K562 (cell line): ENCODE measurements around the gene PHYKPL. TPM values are rescaled to one million over a fixed set of nuclear protein-coding genes. Genes with fewer than 3 reads are reported as not detected.

ENCODE experiments used
- polyA plus RNA-seq, 8 experiments: library from polyadenylated mRNA; depleted of rRNA in 4 of 8; stranded (reverse) in 5 of 8; unstranded in 3 of 8; fragments of >200 nt; fragmentation: Nextera tagmentation in 2 of 8; fragmentation: Illumina TruSeq in 1 of 8; extraction: Ambion mirVana in 2 of 8; extraction: Trizol in 1 of 8; gene quantifications; 2 replicates each; pipeline versions ENCODE4 v1.2.1 to v1.2.3, GENCODE V29; 2011 to 2014; ENCODE audit warnings: inconsistent platforms in 1 of 8, missing spikeins in 1 of 8
- total RNA-seq, 7 experiments: library from RNA; depleted of rRNA in 6 of 7; stranded (reverse); fragments of >200 nt in 6 of 7; fragmentation: Illumina TruSeq in 2 of 7; extraction: Trizol in 2 of 7; gene quantifications; 2 replicates each; pipeline versions ENCODE4 v1.2.1 to v1.2.3, GENCODE V29; 2011 to 2021; ENCODE audit warnings: low replicate concordance in 1 of 7

The PHYKPL gene
- total and polyA plus RNA-seq, 9 of the 15 experiments (the other 6 are each of a cell fraction or from before 2014, with no cell fraction given), result 4.7 to 34.7 (median 18.6) TPM

Other genes with a start within 250 kb of the PHYKPL start
- not detected in 2 replicates for gene PROP1, start 236.6 kb downstream of the PHYKPL start, total RNA-seq (2014; rRNA removed)
- gene PROP1, start 236.6 kb downstream of the PHYKPL start, total RNA-seq (2014; rRNA removed; fragmentation: Illumina TruSeq; extraction: Trizol), result not detected in 2 replicates
- gene PROP1, start 236.6 kb downstream of the PHYKPL start, total RNA-seq (2015; rRNA removed; fragmentation: Illumina TruSeq; extraction: Trizol), result not detected in 2 replicates
- gene PROP1, start 236.6 kb downstream of the PHYKPL start, total RNA-seq (2021), result not detected in 2 replicates
- gene PROP1, start 236.6 kb downstream of the PHYKPL start, polyA plus RNA-seq (2011; rRNA removed), result not detected in 2 replicates
- not detected in 2 replicates for gene PROP1, start 236.6 kb downstream of the PHYKPL start, polyA plus RNA-seq (2014; fragmentation: Illumina TruSeq; extraction: Trizol)
- not detected for gene PROP1, start 236.6 kb downstream of the PHYKPL start, polyA plus RNA-seq (2014; fragmentation: Nextera tagmentation; extraction: Ambion mirVana)
- gene PROP1, start 236.6 kb downstream of the PHYKPL start, polyA plus RNA-seq (2014; rRNA removed), result not detected in 2 replicates
- gene N4BP3, start 119.3 kb downstream of the PHYKPL start, total RNA-seq (2014; rRNA removed), result 6.4 and 7.1 TPM in 2 replicates
- 0.73 and 1.2 TPM in 2 replicates for gene N4BP3, start 119.3 kb downstream of the PHYKPL start, total RNA-seq (2014; rRNA removed; fragmentation: Illumina TruSeq; extraction: Trizol)
- gene N4BP3, start 119.3 kb downstream of the PHYKPL start, total RNA-seq (2015; rRNA removed; fragmentation: Illumina TruSeq; extraction: Trizol), result 2.4 TPM in 2 replicates
- gene N4BP3, start 119.3 kb downstream of the PHYKPL start, total RNA-seq (2021), result 6.6 and 7.0 TPM in 2 replicates
- gene N4BP3, start 119.3 kb downstream of the PHYKPL start, polyA plus RNA-seq (2011; rRNA removed), result 3.4 and 3.5 TPM in 2 replicates
- gene N4BP3, start 119.3 kb downstream of the PHYKPL start, polyA plus RNA-seq (2014; fragmentation: Illumina TruSeq; extraction: Trizol), result 1.8 and 3.2 TPM in 2 replicates
- under 1 TPM; 0.06 to 0.10 TPM for gene N4BP3, start 119.3 kb downstream of the PHYKPL start, polyA plus RNA-seq (2014; fragmentation: Nextera tagmentation; extraction: Ambion mirVana)
- gene N4BP3, start 119.3 kb downstream of the PHYKPL start, polyA plus RNA-seq (2014; rRNA removed), result 4.0 and 4.7 TPM in 2 replicates
- gene RMND5B, start 101.8 kb downstream of the PHYKPL start, total RNA-seq (2014; rRNA removed), result 37.0 and 39.0 TPM in 2 replicates
- gene RMND5B, start 101.8 kb downstream of the PHYKPL start, total RNA-seq (2014; rRNA removed; fragmentation: Illumina TruSeq; extraction: Trizol), result 16.9 and 21.1 TPM in 2 replicates
- 19.2 and 20.3 TPM in 2 replicates for gene RMND5B, start 101.8 kb downstream of the PHYKPL start, total RNA-seq (2015; rRNA removed; fragmentation: Illumina TruSeq; extraction: Trizol)
- 53.6 and 54.8 TPM in 2 replicates for gene RMND5B, start 101.8 kb downstream of the PHYKPL start, total RNA-seq (2021)
- 54.3 and 57.0 TPM in 2 replicates for gene RMND5B, start 101.8 kb downstream of the PHYKPL start, polyA plus RNA-seq (2011; rRNA removed)
- gene RMND5B, start 101.8 kb downstream of the PHYKPL start, polyA plus RNA-seq (2014; fragmentation: Illumina TruSeq; extraction: Trizol), result 28.3 and 36.1 TPM in 2 replicates
- gene RMND5B, start 101.8 kb downstream of the PHYKPL start, polyA plus RNA-seq (2014; fragmentation: Nextera tagmentation; extraction: Ambion mirVana), result 1 to 10 TPM; 2.6 to 4.4 TPM
- gene RMND5B, start 101.8 kb downstream of the PHYKPL start, polyA plus RNA-seq (2014; rRNA removed), result 44.3 and 45.0 TPM in 2 replicates
- gene NHP2, start 78.9 kb downstream of the PHYKPL start, total RNA-seq (2014; rRNA removed), result 559 and 622 TPM in 2 replicates
- gene NHP2, start 78.9 kb downstream of the PHYKPL start, total RNA-seq (2014; rRNA removed; fragmentation: Illumina TruSeq; extraction: Trizol), result 128 and 144 TPM in 2 replicates
- gene NHP2, start 78.9 kb downstream of the PHYKPL start, total RNA-seq (2015; rRNA removed; fragmentation: Illumina TruSeq; extraction: Trizol), result 255 and 258 TPM in 2 replicates
- 304 and 309 TPM in 2 replicates for gene NHP2, start 78.9 kb downstream of the PHYKPL start, total RNA-seq (2021)
- gene NHP2, start 78.9 kb downstream of the PHYKPL start, polyA plus RNA-seq (2011; rRNA removed), result 140 and 146 TPM in 2 replicates
- gene NHP2, start 78.9 kb downstream of the PHYKPL start, polyA plus RNA-seq (2014; fragmentation: Illumina TruSeq; extraction: Trizol), result 143 and 312 TPM in 2 replicates
- gene NHP2, start 78.9 kb downstream of the PHYKPL start, polyA plus RNA-seq (2014; fragmentation: Nextera tagmentation; extraction: Ambion mirVana), result 100 to 1,000 TPM in 1 of 2 experiments, 10 to 100 TPM in 1; 52.8 to 124 TPM
- gene NHP2, start 78.9 kb downstream of the PHYKPL start, polyA plus RNA-seq (2014; rRNA removed), result 302 and 369 TPM in 2 replicates
- not detected in 2 replicates for gene GMCL2, start 45.4 kb downstream of the PHYKPL start, total RNA-seq (2014; rRNA removed)
- 0.04 TPM in 1 of 2 replicates, not detected in the other for gene GMCL2, start 45.4 kb downstream of the PHYKPL start, total RNA-seq (2014; rRNA removed; fragmentation: Illumina TruSeq; extraction: Trizol)
- gene GMCL2, start 45.4 kb downstream of the PHYKPL start, total RNA-seq (2015; rRNA removed; fragmentation: Illumina TruSeq; extraction: Trizol), result not detected in 2 replicates
- gene GMCL2, start 45.4 kb downstream of the PHYKPL start, total RNA-seq (2021), result not detected in 2 replicates
- 0.03 TPM in 1 of 2 replicates, not detected in the other for gene GMCL2, start 45.4 kb downstream of the PHYKPL start, polyA plus RNA-seq (2011; rRNA removed)
- not detected in 2 replicates for gene GMCL2, start 45.4 kb downstream of the PHYKPL start, polyA plus RNA-seq (2014; fragmentation: Illumina TruSeq; extraction: Trizol)
- not detected for gene GMCL2, start 45.4 kb downstream of the PHYKPL start, polyA plus RNA-seq (2014; fragmentation: Nextera tagmentation; extraction: Ambion mirVana)
- not detected in 2 replicates for gene GMCL2, start 45.4 kb downstream of the PHYKPL start, polyA plus RNA-seq (2014; rRNA removed)
- 236 and 251 TPM in 2 replicates for gene HNRNPAB, start 28.3 kb downstream of the PHYKPL start, total RNA-seq (2014; rRNA removed)
- 193 and 210 TPM in 2 replicates for gene HNRNPAB, start 28.3 kb downstream of the PHYKPL start, total RNA-seq (2014; rRNA removed; fragmentation: Illumina TruSeq; extraction: Trizol)
- 213 and 223 TPM in 2 replicates for gene HNRNPAB, start 28.3 kb downstream of the PHYKPL start, total RNA-seq (2015; rRNA removed; fragmentation: Illumina TruSeq; extraction: Trizol)
- gene HNRNPAB, start 28.3 kb downstream of the PHYKPL start, total RNA-seq (2021), result 299 and 351 TPM in 2 replicates
- gene HNRNPAB, start 28.3 kb downstream of the PHYKPL start, polyA plus RNA-seq (2011; rRNA removed), result 160 and 253 TPM in 2 replicates
- gene HNRNPAB, start 28.3 kb downstream of the PHYKPL start, polyA plus RNA-seq (2014; fragmentation: Illumina TruSeq; extraction: Trizol), result 284 and 307 TPM in 2 replicates
- gene HNRNPAB, start 28.3 kb downstream of the PHYKPL start, polyA plus RNA-seq (2014; fragmentation: Nextera tagmentation; extraction: Ambion mirVana), result 10 to 100 TPM; 34.6 to 44.7 TPM
- 404 and 425 TPM in 2 replicates for gene HNRNPAB, start 28.3 kb downstream of the PHYKPL start, polyA plus RNA-seq (2014; rRNA removed)